ENCODE results near the gene IL18BP.

The IL18BP gene

GRCh38 chr11:71997594-71997993 is 1.1 kb upstream of the IL18BP start:
- DNase-seq: no peak

DNA sequence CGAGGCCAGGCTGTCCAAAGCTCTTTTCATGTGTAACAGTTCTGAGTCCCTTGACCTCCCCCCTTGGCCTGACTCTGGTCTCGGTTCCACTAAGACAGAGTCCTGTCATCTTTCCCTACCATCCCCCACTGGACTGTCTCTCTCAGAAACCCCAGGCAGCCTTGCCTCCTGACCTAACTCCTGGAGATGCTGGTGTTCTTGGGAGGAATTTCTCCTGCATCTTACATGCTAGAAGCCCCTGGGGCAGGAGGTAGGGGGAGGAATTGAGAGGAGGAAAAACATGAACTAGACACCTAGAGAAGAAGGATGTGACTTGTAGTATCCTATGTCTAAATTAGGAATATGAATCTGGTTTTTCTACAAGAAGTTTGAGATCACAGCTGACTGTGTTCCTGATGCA is 648 bp upstream of the IL18BP start:
- no peak for DNase-seq

DNA sequence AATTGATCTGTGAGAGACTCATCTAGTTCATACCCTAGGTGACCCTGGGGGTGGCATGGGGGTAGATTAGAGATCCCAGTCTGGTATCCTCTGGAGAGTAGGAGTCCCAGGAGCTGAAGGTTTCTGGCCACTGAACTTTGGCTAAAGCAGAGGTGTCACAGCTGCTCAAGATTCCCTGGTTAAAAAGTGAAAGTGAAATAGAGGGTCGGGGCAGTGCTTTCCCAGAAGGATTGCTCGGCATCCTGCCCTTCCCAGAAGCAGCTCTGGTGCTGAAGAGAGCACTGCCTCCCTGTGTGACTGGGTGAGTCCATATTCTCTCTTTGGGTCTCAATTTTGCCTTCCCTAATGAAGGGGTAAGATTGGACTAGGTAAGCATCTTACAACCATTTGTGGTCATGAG is 653 bp downstream of the IL18BP start:
- DNase-seq: no peak

GRCh38 chr11:71999798-72000197 is 1.1 kb downstream of the IL18BP start:
- no peak for DNase-seq

DNA sequence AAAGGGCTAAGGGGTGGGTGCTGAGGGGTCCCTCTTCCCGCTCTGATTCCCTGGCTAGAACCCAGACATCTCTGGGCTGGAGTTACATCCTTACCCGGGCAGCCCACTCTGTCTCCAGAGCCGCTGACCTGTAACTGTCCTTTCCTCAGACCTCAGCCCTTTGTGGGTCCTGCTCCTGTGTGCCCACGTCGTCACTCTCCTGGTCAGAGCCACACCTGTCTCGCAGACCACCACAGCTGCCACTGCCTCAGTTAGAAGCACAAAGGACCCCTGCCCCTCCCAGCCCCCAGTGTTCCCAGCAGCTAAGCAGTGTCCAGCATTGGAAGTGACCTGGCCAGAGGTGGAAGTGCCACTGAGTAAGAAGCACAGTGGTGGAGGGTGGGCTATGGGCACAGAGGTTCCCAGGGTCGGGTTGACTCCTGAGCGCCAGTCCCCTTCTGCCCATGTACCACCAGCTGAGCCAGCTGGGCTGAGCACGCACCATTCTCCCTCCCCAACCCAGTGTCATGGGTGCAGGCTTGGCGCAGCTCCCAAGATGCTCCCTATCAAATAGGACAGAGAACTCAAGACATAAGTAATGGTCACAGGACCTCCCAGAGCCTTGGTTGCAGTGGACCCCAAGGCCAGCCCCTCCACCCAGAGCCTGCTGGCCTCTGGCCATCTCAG is 1.6 kb downstream of the IL18BP start:
- DNase-seq: no peak

GRCh38 chr11:72001285-72001684 is 2.6 kb downstream of the IL18BP start:
- no peak for DNase-seq

GRCh38 chr11:72001834-72002591 is 3.3 kb downstream of the IL18BP start:
- DNase-seq: no peak

- DNase-seq: no peak
Measured at GRCh38 chr11:72002841-72003775, 4.4 kb downstream of the IL18BP start.

DNA sequence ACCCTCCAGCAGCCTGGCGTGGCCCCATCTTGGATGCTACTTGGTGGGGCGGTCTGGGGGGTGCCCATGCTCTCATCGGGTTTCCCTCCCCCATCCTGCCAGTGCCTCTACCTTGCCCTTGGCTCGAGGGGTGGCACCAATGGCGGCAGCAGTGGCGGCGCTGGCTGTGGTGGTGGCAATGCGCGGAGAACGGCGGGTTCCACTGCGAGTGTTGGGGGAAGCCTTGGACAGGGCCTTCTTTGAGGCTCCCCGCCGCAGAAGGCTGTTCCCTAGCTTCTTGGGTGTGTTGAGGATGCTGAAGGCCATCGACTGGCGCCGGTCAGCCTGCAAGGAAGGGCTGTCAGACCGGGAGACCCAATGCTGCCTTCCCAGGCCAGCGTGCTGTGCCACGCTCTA is 5.1 kb downstream of the IL18BP start:
- DNase-seq: no peak

DNA sequence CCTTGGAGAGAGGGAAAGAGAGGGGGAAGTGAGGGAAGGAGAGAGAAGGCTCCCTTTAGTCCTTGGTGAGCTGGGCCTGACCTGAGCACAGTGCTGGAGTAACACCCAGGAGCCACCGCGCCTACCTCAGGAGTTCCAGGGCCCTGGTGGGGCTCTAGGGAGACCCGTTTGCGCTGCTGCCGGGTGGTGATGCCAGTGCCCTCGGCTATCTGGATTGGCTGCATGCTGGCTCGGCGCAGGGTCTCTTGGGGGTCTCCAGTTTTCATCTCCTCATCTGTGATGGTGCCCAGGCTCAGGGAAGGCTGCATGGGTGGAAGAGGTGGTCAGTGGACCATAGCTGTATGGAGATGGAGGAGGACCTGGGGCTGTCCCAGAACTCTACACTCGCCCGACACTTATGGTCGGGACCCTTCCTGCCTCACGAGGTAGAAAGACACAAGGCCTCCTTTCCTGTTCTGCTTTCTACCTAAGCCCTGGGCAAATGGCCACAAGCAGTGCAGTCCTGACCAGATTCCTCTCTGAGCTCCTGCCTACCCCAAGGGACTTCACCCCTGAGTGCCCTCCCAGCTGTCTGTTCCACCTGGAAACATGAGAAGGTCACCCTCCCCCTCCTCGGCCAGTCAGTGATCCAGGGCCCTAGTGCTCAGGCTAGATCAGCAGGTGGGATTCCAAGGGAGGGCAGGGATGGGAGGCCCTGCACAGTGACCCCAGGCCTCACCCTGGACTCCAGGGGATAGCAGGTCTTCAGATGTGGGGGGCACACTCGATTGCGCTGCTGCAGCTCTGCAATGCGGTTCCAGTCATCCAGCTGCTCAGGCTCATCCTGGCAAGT is 6.0 kb downstream of the IL18BP start:
- no peak for DNase-seq

DNA sequence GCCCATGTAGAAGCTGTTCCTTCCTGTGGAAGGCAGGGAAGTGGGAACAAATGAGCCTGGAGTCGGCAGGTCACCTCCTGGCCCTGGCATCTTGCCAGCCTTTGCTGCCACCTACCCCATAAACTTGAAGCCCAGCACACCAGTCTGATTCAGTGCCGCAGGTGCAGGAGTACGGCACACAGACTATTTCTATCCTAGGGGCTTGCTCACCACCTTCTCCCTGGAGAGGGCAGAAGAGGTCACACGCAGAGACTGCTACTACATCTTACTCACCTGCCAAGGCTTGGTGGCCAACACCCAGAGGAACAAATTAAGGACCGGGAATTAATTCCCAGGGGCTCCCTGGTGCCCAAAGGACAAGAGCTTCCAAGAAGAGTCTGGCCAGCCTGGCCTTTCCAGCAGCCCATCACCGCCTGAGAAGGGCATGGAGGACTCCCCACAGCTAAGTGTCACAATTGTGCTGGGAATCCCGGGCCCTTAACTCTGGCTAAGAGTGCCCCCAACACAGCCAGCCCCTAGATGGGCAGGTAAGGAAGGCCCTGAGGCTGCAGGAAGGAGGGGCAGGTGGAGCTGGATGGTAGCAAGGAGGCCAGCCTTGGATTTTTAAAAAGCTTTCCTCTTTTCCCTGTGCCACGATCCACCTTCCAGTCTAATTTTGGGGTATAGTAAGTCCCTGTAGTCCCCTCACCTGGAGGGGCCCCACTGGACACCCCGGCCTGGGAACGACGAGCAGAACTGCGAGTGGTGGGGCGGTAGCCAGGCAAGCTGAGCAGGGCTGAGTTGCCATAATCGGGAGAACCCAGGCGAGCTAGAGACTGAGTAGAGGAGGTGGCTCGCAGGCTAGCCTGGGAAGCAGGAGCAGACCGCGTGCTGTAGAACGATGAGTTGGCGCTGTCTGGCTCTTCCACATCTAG is 6.9 kb downstream of the IL18BP start:
- no peak for DNase-seq

DNA sequence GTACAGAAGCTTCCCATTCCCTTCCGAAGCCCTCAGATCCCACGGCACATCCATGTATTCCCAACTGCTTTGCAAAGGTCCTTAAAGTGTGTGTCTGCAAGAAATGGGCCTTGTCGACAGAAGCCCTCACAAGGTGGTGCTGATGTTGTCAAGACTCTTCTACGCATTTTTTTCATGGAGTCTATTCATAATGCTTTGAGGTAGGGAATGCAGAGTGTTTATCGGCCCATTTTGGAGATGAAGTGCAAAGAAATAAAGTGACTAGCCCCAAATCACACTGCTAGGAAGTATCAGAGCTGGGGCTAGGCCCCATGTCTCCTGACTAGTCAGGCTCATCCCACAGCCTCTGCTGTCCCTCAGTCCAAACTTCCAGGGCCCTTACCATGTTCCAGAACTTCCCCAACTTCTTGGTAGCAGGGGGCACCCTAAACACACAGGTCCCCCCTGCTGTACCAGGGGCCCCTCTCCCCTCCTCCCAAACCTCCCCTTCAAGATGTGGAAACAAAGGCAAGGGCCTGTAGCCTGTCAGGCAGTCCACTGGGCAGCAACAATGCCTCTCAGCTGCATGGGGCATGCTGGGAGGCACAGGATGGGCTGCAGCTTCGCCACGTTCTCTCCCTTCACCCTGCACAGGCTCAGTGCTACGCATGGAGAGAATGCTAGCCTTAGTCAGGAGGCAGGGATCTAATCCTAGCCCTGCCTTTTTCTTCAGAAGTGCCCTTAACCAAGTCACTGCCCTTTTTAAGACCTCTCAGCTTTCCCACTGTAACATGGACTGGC is 7.8 kb downstream of the IL18BP start:
- DNase-seq: no peak

- DNase-seq: no peak
Measured at GRCh38 chr11:72007089-72007476, 8.4 kb downstream of the IL18BP start.

- DNase-seq: no peak
Measured at GRCh38 chr11:72007587-72007986, 8.9 kb downstream of the IL18BP start.

- no peak for DNase-seq
Measured at GRCh38 chr11:72008728-72009127, 10.0 kb downstream of the IL18BP start.

GRCh38 chr11:72009156-72009555 is 10.4 kb downstream of the IL18BP start:
- DNase-seq: no peak

DNA sequence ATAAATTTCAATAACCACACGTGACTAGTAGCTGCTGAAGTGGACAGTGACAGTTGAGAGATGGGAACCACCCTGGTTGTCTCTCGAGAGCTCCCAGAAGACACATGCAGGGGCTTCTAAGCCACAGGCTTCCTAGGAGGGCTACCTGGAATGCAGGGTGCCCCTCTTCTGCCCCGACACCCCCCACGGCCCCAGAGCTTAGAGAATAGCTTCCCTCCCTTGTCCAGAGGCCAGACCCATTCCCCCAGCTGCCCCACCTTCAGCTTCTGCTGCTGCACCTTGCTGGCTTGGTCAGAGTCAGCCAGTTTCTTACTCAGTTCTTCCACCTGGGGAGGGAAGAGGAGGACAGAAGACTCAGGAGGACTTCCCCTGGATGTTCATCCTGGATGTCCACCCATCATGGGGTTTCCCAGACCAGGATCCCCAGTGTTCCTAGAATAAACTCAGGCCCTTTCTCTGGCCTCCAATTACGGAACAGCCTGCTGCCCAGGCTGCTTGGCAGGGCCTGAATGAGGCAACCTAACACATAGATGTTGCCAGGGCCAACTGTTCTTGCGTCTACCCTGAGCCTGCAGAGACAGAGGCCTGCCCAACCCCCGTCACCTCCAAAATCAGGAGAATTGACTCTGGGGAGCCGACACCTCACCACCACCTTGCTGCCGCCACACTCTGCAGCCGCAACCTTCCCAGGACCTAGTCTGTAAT is 12.0 kb downstream of the IL18BP start:
- DNase-seq: no peak

DNA sequence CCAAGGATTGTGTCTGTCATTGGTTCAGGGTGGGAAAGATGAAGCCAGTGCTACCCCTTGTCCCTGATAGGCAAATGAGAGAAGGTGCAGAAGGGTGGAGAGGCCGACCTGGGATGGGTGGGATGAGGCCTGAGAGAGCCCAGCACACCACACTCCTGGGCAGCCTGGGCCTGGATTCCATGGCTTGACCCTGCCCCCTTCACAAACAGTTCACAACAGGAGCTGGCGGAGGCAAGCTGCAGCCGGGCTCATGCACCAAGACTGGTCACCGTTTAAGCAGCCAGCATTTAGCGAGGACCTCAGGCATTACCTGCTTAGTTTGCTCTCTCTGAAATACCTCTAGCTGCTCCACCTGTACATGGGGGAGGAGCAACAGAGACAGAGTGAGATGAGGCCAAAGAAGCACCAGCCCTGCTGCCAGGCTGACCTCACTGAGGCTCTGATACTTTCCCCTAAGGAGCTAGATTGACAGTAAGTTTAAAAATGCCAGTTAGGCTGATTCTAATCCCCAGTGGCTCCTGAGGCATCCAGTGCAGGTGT is 13.5 kb downstream of the IL18BP start:
- no peak for DNase-seq

DNA sequence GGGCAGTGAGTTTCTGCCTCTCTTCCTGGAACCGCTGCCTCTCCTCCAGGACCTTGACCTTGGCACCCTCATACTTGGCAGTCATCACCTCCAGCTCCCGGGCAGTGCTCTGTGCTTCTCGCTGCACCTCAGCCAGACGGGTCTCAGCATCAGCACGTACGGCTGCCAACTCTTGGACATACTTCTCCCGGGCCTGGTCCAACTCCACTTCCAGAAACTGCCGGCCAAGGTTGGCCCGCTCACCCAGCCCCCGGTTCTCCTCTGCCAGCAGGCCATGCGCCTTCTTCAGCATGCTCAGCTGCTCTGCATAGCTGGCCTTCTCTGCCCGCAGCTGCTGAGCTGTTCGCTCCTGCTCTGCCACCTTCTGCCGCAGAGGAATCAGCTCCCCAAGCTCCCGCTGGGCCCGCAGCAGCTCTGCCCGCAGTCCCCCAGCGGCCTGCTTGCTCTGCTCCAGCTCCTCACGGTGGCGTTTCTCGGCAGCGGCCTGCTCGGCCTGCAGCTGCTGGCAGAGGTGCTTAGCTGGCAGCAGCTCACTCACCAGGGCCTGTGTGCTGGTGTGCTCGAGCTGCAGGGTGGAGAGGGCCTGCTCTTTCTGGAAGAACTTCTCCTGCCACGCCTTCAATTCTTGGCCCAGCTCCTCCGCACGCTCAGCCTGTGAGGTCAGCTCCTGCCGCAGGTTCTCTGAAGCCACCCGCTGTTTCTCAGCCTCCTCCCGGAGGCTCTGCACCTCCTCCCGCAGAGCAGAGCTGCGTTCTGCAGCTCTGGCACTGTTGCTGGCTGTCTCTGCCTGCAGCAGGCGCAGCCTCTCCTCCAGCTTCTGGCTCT is 14.4 kb downstream of the IL18BP start:
- DNase-seq: no peak

All from stimulated activated CD4-positive, alpha-beta T cell treated with anti-CD3 and anti-CD28 coated beads, Interleukin-4, amount 100 ng/mL, for 1 hour (primary cell).